Gastroesophageal sphincter (tissue), 4 donors: ENCODE results near the gene DUOX2. TPM values are rescaled to one million over a fixed set of nuclear protein-coding genes. Genes with fewer than 3 reads are reported as not detected.

Experiments used
- ATAC-seq: fragments of 150-250 bp; one replicate; pipeline ENCODE4 v1.9.1; 2016; ENCODE audit warnings: mild to moderate bottlenecking, moderate library complexity
- H3K27ac ChIP-seq, 4 donors: fragments of 200-600 bp; sonication (generic) in 3 of 4; 1 replicate in 3 of 4; 2 replicates in 1 of 4; pipeline ENCODE4 v1.5.1; 2016 to 2019
- H3K27me3 ChIP-seq: fragments of 200-600 bp; sonication (generic); one replicate; pipeline ENCODE4 v1.5.1; 2019
- H3K36me3 ChIP-seq, 2 donors: fragments of 200-600 bp; sonication (generic); one replicate each; pipeline ENCODE4 v1.5.1; 2019; ENCODE audit warnings: control low read depth in 1 of 2
- H3K4me1 ChIP-seq, 3 donors: fragments of 200-600 bp; sonication (generic); 1 replicate in 2 of 3; 2 replicates in 1 of 3; pipeline ENCODE4 v1.5.1; 2016 to 2019; ENCODE audit warnings: control low read depth in 2 of 3
- H3K4me3 ChIP-seq, 2 donors: fragments of 200-600 bp; sonication (generic); one replicate each; pipeline ENCODE4 v1.5.1; 2019; ENCODE audit warnings: mild to moderate bottlenecking in 1 of 2, moderate library complexity in 1 of 2
- H3K9me3 ChIP-seq, 3 donors: fragments of 200-600 bp; sonication (generic); one replicate each; pipeline ENCODE4 v1.5.1; 2017 to 2019; ENCODE audit warnings: control low read depth in 2 of 3
- CTCF ChIP-seq, 4 experiments: fragments of 200-600 bp in 2 of 4; fragments of 450-650 bp in 2 of 4; sonication (generic) in 1 of 4; IDR thresholded peaks; one replicate each; pipeline ENCODE4 v1.5.1; 2017 to 2019; ENCODE audit warnings: antibody characterized with exemption in 4 of 4, mild to moderate bottlenecking in 2 of 4, moderate library complexity in 2 of 4
- EP300 ChIP-seq: sonication (generic); formaldehyde crosslinking; IDR thresholded peaks from one replicate; pipeline ENCODE4 v1.6.1; 2017; ENCODE audit warnings: antibody characterized with exemption, mild to moderate bottlenecking
- POLR2A ChIP-seq, 2 donors: fragments of 450-650 bp; IDR thresholded peaks; one replicate each; pipeline ENCODE4 v1.6.1; 2017; ENCODE audit warnings: antibody characterized with exemption in 2 of 2, mild to moderate bottlenecking in 2 of 2, moderate library complexity in 1 of 2
- POLR2AphosphoS5 ChIP-seq: sonication (generic); formaldehyde crosslinking; IDR thresholded peaks from one replicate; pipeline ENCODE4 v1.6.1; 2017; ENCODE audit warnings: antibody characterized with exemption
- WGBS, 2 donors: methylation state at CpG; one replicate each; pipeline ENCODE4 v1.1.5; 2018; ENCODE audit warnings: low coverage in 1 of 2; 5-methylcytosine and 5-hydroxymethylcytosine counted together
- total RNA-seq, 4 donors: library from RNA; depleted of rRNA; stranded (reverse); fragments of >200 nt; gene quantifications; one replicate each; pipeline ENCODE4 v1.1.0, GENCODE V29; 2016

The DUOX2 gene
- total RNA-seq, 4 donors from 2014 or later: 0.13 to 1.5 (median 0.54) TPM

GRCh38 chr15:45134046-45134445 is 20.1 kb upstream of the DUOX2 start:
- Histone ChIP-seq H3K9me3 (no peaks in the 10 kb centered on the region), H3K27ac (no peak overlapping the region), H3K36me3 (no peaks in the 10 kb centered on the region), H3K27me3 (peaks cover 94% of the 10 kb centered on the region), H3K4me1 (peaks cover 0 to 20% (median 0%) of the 10 kb centered on the region in 3 donors), H3K4me3 (no peak overlapping the region)
- no CpG with 5 or more reads among the region's 7 CpGs for WGBS, 2 donors
- ATAC-seq: no peak
- no peak for TF ChIP-seq EP300
- TF ChIP-seq POLR2AphosphoS5: no peak
- TF ChIP-seq CTCF (IDR thresholded peaks at IDR 0.05): no peak
- no peak for TF ChIP-seq POLR2A (IDR thresholded peaks at IDR 0.05)

GRCh38 chr15:45133561-45133920 is 19.6 kb upstream of the DUOX2 start:
- H3K9me3 ChIP-seq: no peaks in the 10 kb centered on the region
- no peaks in the 10 kb centered on the region for H3K36me3 ChIP-seq
- peaks cover 0 to 24% (median 0%) of the 10 kb centered on the region in 3 donors for H3K4me1 ChIP-seq
- ATAC-seq: no peak
- no peak for TF ChIP-seq CTCF (IDR thresholded peaks at IDR 0.05)
- TF ChIP-seq POLR2AphosphoS5: no peak
- no peak for TF ChIP-seq POLR2A (IDR thresholded peaks at IDR 0.05)
- TF ChIP-seq EP300: no peak
- WGBS, 2 donors: 51 to 83% methylated on average over 2 to 3 of the region's 5 CpGs
- no peak overlapping the region for H3K4me3 ChIP-seq
- no peak overlapping the region for H3K27ac ChIP-seq
- peaks cover 94% of the 10 kb centered on the region for H3K27me3 ChIP-seq

DNA sequence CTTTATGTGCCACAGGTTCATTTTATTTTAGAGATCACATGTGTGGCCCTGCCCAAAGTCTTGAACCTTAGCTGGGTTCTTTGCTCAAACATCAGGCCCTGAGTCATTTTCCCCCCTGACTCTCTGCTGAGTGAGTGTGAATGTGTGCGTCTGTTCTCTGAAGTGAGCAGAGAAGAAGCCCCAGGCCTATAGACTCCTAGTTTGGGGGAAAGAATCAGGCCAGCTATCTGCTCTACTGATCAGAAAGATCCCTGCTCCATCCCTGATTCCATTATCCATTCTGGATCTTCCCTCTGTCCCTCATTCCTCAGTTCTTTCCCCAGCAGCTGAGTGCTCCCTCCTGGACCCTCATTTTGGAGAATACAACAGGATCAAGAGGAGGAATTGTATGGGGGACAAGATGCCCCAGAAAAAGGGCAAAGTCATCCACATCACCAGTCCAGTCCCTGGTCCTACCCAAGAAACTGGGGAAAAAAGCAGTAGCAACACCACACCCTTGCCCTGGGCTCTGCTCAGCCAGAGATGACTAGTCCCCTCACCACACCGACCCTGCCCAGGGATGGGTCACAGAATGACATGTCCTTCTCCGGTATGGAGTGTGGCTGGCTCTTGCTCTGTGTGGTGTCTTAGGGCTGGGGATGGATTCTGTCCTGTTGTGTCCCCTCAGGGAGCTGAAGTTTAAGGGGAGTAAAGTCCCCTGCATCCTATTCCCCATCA is 19.0 kb upstream of the DUOX2 start:
- WGBS, 2 donors: 50% methylated on average over 2 of the region's 3 CpGs; no CpG with 5 or more reads in 1 of the 2 donors
- no peak overlapping the region for H3K27ac ChIP-seq
- peaks cover 94% of the 10 kb centered on the region for H3K27me3 ChIP-seq
- H3K36me3 ChIP-seq: no peaks in the 10 kb centered on the region
- no peaks in the 10 kb centered on the region for H3K9me3 ChIP-seq
- no peak overlapping the region for H3K4me3 ChIP-seq
- TF ChIP-seq EP300 (no peak), CTCF (IDR thresholded peaks at IDR 0.05) (no peak), POLR2AphosphoS5 (no peak)
- peaks cover 0 to 24% (median 0%) of the 10 kb centered on the region in 3 donors for H3K4me1 ChIP-seq
- no peak for ATAC-seq

- Histone ChIP-seq H3K36me3 (no peaks in the 10 kb centered on the region), H3K27ac (no peak overlapping the region), H3K9me3 (no peaks in the 10 kb centered on the region), H3K4me3 (no peak overlapping the region), H3K4me1 (peaks cover 0 to 24% (median 0%) of the 10 kb centered on the region in 3 donors), H3K27me3 (peaks cover 95% of the 10 kb centered on the region)
- TF ChIP-seq POLR2A (IDR thresholded peaks at IDR 0.05): no peak
- no peak for TF ChIP-seq EP300
- ATAC-seq: no peak
- 92 to 100% methylated on average over 2 to 3 of the region's 3 CpGs for WGBS, 2 donors
Observed at GRCh38 chr15:45131510-45131909, 17.5 kb upstream of the DUOX2 start.

DNA sequence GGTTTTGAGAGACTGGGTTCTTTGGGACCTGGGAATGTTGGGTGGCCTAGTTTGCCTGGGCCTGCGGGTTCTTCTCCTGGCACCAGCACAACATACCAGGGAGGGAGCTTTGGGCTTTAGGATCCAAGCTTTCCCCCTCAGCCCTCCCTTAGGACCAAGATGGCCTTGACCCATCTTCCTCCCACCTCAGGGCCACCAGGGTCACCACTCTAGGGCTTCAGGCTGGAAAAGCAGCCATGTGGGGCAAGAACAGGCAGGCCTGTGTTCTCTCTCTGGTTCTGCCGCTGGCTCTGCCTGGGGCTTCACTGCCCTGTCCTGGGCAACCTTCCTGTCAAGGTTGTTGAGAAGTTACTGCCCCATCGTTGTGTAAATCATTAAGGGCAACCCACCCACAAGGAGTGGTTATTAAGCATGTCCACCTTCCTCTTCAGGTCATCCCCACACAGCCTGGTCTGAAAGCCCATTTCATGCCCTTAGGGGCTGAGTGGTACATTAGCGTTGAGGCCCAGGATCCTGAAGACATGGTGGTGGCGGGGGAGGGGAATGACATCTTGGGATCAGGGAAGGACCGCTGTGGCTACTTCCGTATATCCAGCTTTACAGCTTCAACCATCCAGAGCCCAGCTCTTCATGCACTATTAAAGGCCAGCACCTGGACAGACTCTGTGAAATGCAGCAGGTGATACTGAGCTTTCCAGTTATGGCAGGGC is 16.5 kb upstream of the DUOX2 start:
- Histone ChIP-seq H3K9me3 (no peaks in the 10 kb centered on the region), H3K4me1 (peaks cover 0 to 23% (median 0%) of the 10 kb centered on the region in 3 donors), H3K27me3 (peaks cover 97% of the 10 kb centered on the region), H3K36me3 (no peaks in the 10 kb centered on the region), H3K4me3 (peak overlapping the region in 1 of 2 donors; percentile 42), H3K27ac (no peak overlapping the region)
- 89 to 100% methylated on average over 1 to 4 of the region's 7 CpGs for WGBS, 2 donors
- no peak for TF ChIP-seq POLR2A (IDR thresholded peaks at IDR 0.05)
- ATAC-seq: no peak
